ENCODE data around the gene MPST. TPM values are rescaled to one million over a fixed set of nuclear protein-coding genes. Genes with fewer than 3 reads are reported as not detected.
"Not testable (repeated sequence)": the region's sequence is repeated elsewhere in the genome, so short reads cannot be mapped to it uniquely, and the experiment has no call there.

The MPST gene
- total and polyA plus RNA-seq, 12 donors, result 7.9 to 332 (median 143) TPM

GRCh38 chr22:37069719-37070118, 50.2 kb downstream of the MPST start:
- no peak overlapping the region for H3K27ac ChIP-seq
- WGBS, 4 donors, result 72 to 86% (median 77%) methylated on average over 7 to 9 of the region's 9 CpGs
- no peaks in the 10 kb centered on the region for H3K4me1 ChIP-seq (replicated peaks in 1 of 2)
- no peaks in the 10 kb centered on the region for H3K9me3 ChIP-seq (replicated peaks in 1 of 3)
- no peak for DNase-seq
- no peaks in the 10 kb centered on the region for H3K36me3 ChIP-seq (replicated peaks in 1 of 2)
- no peak overlapping the region for H3K4me3 ChIP-seq
- intact Hi-C loops (cut with DNase I), result no loop called here
- TF ChIP-seq POLR2A (IDR thresholded peaks at IDR 0.05) (no peak), CTCF (IDR thresholded peaks at IDR 0.05) (no peak)
- peaks cover 29% of the 10 kb centered on the region for H3K27me3 ChIP-seq

- DNase-seq, result no peak
- WGBS, 4 donors, result 43 to 71% (median 67%) methylated on average over 3 to 8 of the region's 8 CpGs
- no peak for TF ChIP-seq POLR2A (IDR thresholded peaks at IDR 0.05)
- no peak for TF ChIP-seq CTCF (IDR thresholded peaks at IDR 0.05)
- Histone ChIP-seq H3K4me3 (no peak overlapping the region), H3K4me1 (replicated peaks in 1 of 2) (no peaks in the 10 kb centered on the region), H3K27me3 (peaks cover 29% of the 10 kb centered on the region), H3K9me3 (replicated peaks in 1 of 3) (no peaks in the 10 kb centered on the region), H3K27ac (no peak overlapping the region), H3K36me3 (replicated peaks in 1 of 2) (no peaks in the 10 kb centered on the region)
- intact Hi-C loops (cut with DNase I), result no loop called here
Measured at GRCh38 chr22:37070334-37070733, 50.8 kb downstream of the MPST start.

GRCh38 chr22:37070744-37071143, 51.2 kb downstream of the MPST start:
- H3K4me3 ChIP-seq, result no peak overlapping the region
- DNase-seq, result no peak
- H3K4me1 ChIP-seq (replicated peaks in 1 of 2), result no peaks in the 10 kb centered on the region
- H3K27me3 ChIP-seq, result peaks cover 29% of the 10 kb centered on the region
- 17 to 49% (median 43%) methylated on average over 1 to 9 of the region's 9 CpGs for WGBS, 4 donors
- H3K9me3 ChIP-seq (replicated peaks in 1 of 3), result no peaks in the 10 kb centered on the region
- H3K36me3 ChIP-seq (replicated peaks in 1 of 2), result no peaks in the 10 kb centered on the region
- intact Hi-C loops (cut with DNase I), result no loop called here
- no peak for TF ChIP-seq CTCF (IDR thresholded peaks at IDR 0.05)
- no peak for TF ChIP-seq POLR2A (IDR thresholded peaks at IDR 0.05)
- H3K27ac ChIP-seq, result no peak overlapping the region

GRCh38 chr22:37071850-37072592, 52.5 kb downstream of the MPST start:
- H3K36me3 ChIP-seq (replicated peaks in 1 of 2); DNase-seq; intact Hi-C loops (cut with DNase I); H3K27ac ChIP-seq; H3K4me1 ChIP-seq (replicated peaks in 1 of 2); H3K4me3 ChIP-seq; H3K9me3 ChIP-seq (replicated peaks in 1 of 3): not testable (repeated sequence)
- H3K27me3 ChIP-seq, result peaks cover 26% of the 10 kb centered on the region
- WGBS, 4 donors, result 86 to 94% (median 90%) methylated on average over 5 of the region's 5 CpGs

- H3K4me1 ChIP-seq (replicated peaks in 1 of 2), result no peaks in the 10 kb centered on the region
- TF ChIP-seq POLR2A (IDR thresholded peaks at IDR 0.05) (no peak), CTCF (IDR thresholded peaks at IDR 0.05) (no peak)
- H3K4me3 ChIP-seq, result no peak overlapping the region
- no peak overlapping the region for H3K27ac ChIP-seq
- H3K27me3 ChIP-seq, result peaks cover 19% of the 10 kb centered on the region
- no peaks in the 10 kb centered on the region for H3K36me3 ChIP-seq (replicated peaks in 1 of 2)
- intact Hi-C loops (cut with DNase I), result no loop called here
- 80 to 95% (median 86%) methylated on average over 8 of the region's 8 CpGs for WGBS, 4 donors
- no peak for DNase-seq
- H3K9me3 ChIP-seq (replicated peaks in 1 of 3), result no peaks in the 10 kb centered on the region
Measured at GRCh38 chr22:37072673-37073072, 53.1 kb downstream of the MPST start.

Measured in adrenal gland (tissue), 12 donors.